Neuronal stem cell (in vitro differentiated cells): Measurements from ENCODE around the gene SPDYE3.
A peak's percentile ranks its signal among the peaks of the same experiment; 100 is the strongest.
"Not testable (repeated sequence)": the region's sequence is repeated elsewhere in the genome, so short reads cannot be mapped to it uniquely, and the experiment has no call there.

Source experiments
- DNase-seq: peaks from one replicate; pipeline ENCODE4 v3.0.0-alpha.2; 2013; ENCODE audit warnings: low spot score
- H2AFZ ChIP-seq: one replicate; pipeline ENCODE4 v1.6.1; 2013; ENCODE audit warnings: mild to moderate bottlenecking, low read length, inconsistent platforms
- H2AK5ac ChIP-seq: 2 replicates; pipeline ENCODE4 v1.6.1; 2013; ENCODE audit warnings: low read depth, mild to moderate bottlenecking, inconsistent platforms, low read length, moderate library complexity, mixed read lengths
- H2BK120ac ChIP-seq: 2 replicates; pipeline ENCODE4 v1.6.1; 2013; ENCODE audit warnings: low read depth, mild to moderate bottlenecking, inconsistent platforms, low read length, moderate library complexity, mixed read lengths
- H2BK12ac ChIP-seq: one replicate; pipeline ENCODE4 v1.6.1; 2013; ENCODE audit warnings: low read length, inconsistent platforms
- H2BK15ac ChIP-seq: 2 replicates; pipeline ENCODE4 v1.6.1; 2013; ENCODE audit warnings: mild to moderate bottlenecking, low read length, inconsistent platforms, mixed read lengths
- H2BK5ac ChIP-seq: one replicate; pipeline ENCODE4 v1.6.1; 2013; ENCODE audit warnings: inconsistent platforms, mild to moderate bottlenecking, low read length, moderate library complexity
- H3K14ac ChIP-seq: one replicate; pipeline ENCODE4 v1.6.1; 2013; ENCODE audit warnings: low read length, inconsistent platforms
- H3K18ac ChIP-seq: 2 replicates; pipeline ENCODE4 v1.6.1; 2013; ENCODE audit warnings: low read length, inconsistent platforms
- H3K23ac ChIP-seq: 2 replicates; pipeline ENCODE4 v1.6.1; 2013; ENCODE audit warnings: low read depth, mild to moderate bottlenecking, mixed read lengths, low read length, inconsistent platforms; ENCODE audit not compliant: poor library complexity
- H3K27ac ChIP-seq: replicated peaks from 3 replicates; pipeline ENCODE4 v1.5.1; 2013; ENCODE audit warnings: low read length, inconsistent platforms
- H3K27me3 ChIP-seq, 3 experiments: 2 replicates each; pipeline ENCODE4 v1.6.1; 2013; ENCODE audit warnings: low read length in 3 of 3, mild to moderate bottlenecking in 2 of 3, inconsistent platforms in 1 of 3, low read depth in 1 of 3, mixed read lengths in 1 of 3, moderate library complexity in 1 of 3; ENCODE audit not compliant: control insufficient read depth in 3 of 3, insufficient read depth in 3 of 3
- H3K36me3 ChIP-seq, 2 donors: replicated peaks in 1 of 2; 2 replicates each; pipeline ENCODE4 v1.6.1; 2013; ENCODE audit warnings: low read length in 2 of 2; ENCODE audit not compliant: control insufficient read depth in 2 of 2, insufficient read depth in 2 of 2
- H3K4ac ChIP-seq: 2 replicates; pipeline ENCODE4 v1.6.1; 2013; ENCODE audit warnings: inconsistent platforms, mild to moderate bottlenecking, low read length, moderate library complexity
- H3K4me1 ChIP-seq, 2 donors: 1 replicate in 1 of 2; 2 replicates in 1 of 2; pipeline ENCODE4 v1.6.1; 2013; ENCODE audit warnings: low read length in 2 of 2, low read depth in 1 of 2; ENCODE audit not compliant: control insufficient read depth in 2 of 2, insufficient read depth in 1 of 2
- H3K4me2 ChIP-seq: one replicate; pipeline ENCODE4 v1.6.1; 2013; ENCODE audit warnings: mild to moderate bottlenecking, low read length, inconsistent platforms; ENCODE audit not compliant: insufficient read depth, poor library complexity, severe bottlenecking
- H3K4me3 ChIP-seq, 2 donors: 2 replicates each; pipeline ENCODE4 v1.5.1; 2013; ENCODE audit warnings: low read length in 2 of 2, mild to moderate bottlenecking in 2 of 2, inconsistent platforms in 1 of 2, moderate library complexity in 1 of 2
- H3K79me1 ChIP-seq: one replicate; pipeline ENCODE4 v1.6.1; 2013; ENCODE audit warnings: low read depth, mild to moderate bottlenecking, inconsistent platforms, low read length, moderate library complexity
- H3K9ac ChIP-seq: one replicate; pipeline ENCODE4 v1.6.1; 2013; ENCODE audit warnings: mild to moderate bottlenecking, low read depth, low read length, inconsistent platforms; ENCODE audit not compliant: poor library complexity
- H3K9me3 ChIP-seq, 2 donors: replicated peaks in 1 of 2; 2 replicates each; pipeline versions ENCODE3 to v1.6.1; 2013; ENCODE audit warnings: low read length in 2 of 2, mild to moderate bottlenecking in 2 of 2, inconsistent platforms in 1 of 2, low read depth in 1 of 2, mixed read lengths in 1 of 2, moderate library complexity in 1 of 2; ENCODE audit not compliant: control insufficient read depth in 2 of 2, insufficient read depth in 1 of 2
- H4K8ac ChIP-seq: one replicate; pipeline ENCODE4 v1.6.1; 2013; ENCODE audit warnings: low read depth, mild to moderate bottlenecking, inconsistent platforms, low read length, moderate library complexity
- H4K91ac ChIP-seq: one replicate; pipeline ENCODE4 v1.6.1; 2013; ENCODE audit warnings: low read length, low read depth, mild to moderate bottlenecking, inconsistent platforms; ENCODE audit not compliant: poor library complexity
- WGBS, 2 donors: extraction: QIAGEN DNeasy Blood & Tissue Kit; methylation state at CpG; one replicate each; pipeline ENCODE4 v1.1.7; 2013; ENCODE audit warnings: missing lambda C conversion rate in 2 of 2, mixed read lengths in 1 of 2; ENCODE audit not compliant: insufficient read length in 2 of 2, insufficient replicate concordance in 1 of 2; ENCODE audit errors: extremely low coverage in 2 of 2; 5-methylcytosine and 5-hydroxymethylcytosine counted together

Gene SPDYE3

GRCh38 chr7:100351657-100352058 is 44.2 kb downstream of the SPDYE3 start:
- DNase-seq: no peak
- Histone ChIP-seq H2BK12ac (no peak overlapping the region), H2BK120ac (no peak overlapping the region), H3K18ac (no peak overlapping the region), H3K4ac (no peak overlapping the region), H4K91ac (no peak overlapping the region), H3K27ac (no peak overlapping the region), H2AFZ (no peak overlapping the region), H3K27me3 (no peaks in the 10 kb centered on the region), H2BK5ac (peak overlapping the region; percentile 53), H3K14ac (no peak overlapping the region), H2BK15ac (no peak overlapping the region), H3K23ac (peak overlapping the region; percentile 44), H3K9me3 (peaks cover 0 to 2% of the 10 kb centered on the region in 2 donors), H4K8ac (no peak overlapping the region), H3K79me1 (peaks cover 9% of the 10 kb centered on the region), H3K36me3 (peaks cover 60 to 89% of the 10 kb centered on the region in 2 donors), H3K4me2 (no peak overlapping the region), H2AK5ac (no peak overlapping the region), H3K4me3 (no peak overlapping the region), H3K9ac (no peak overlapping the region), H3K4me1 (no peaks in the 10 kb centered on the region)
- WGBS, 2 donors: no CpG with 5 or more reads among the region's 6 CpGs

- not testable (repeated sequence) for H3K14ac ChIP-seq, H3K4ac ChIP-seq, H3K27ac ChIP-seq, H4K8ac ChIP-seq, H3K18ac ChIP-seq, H3K27me3 ChIP-seq, H2AK5ac ChIP-seq, H4K91ac ChIP-seq, H2BK12ac ChIP-seq, DNase-seq, H3K9me3 ChIP-seq, H2BK5ac ChIP-seq, H2AFZ ChIP-seq, H3K9ac ChIP-seq, H3K79me1 ChIP-seq, H3K4me3 ChIP-seq, H3K4me2 ChIP-seq, H2BK120ac ChIP-seq, H3K4me1 ChIP-seq, H2BK15ac ChIP-seq
- Histone ChIP-seq H3K23ac (peak overlapping the region; percentile 80), H3K36me3 (peaks cover 57 to 89% of the 10 kb centered on the region in 2 donors)
- no CpG with 5 or more reads among the region's 18 CpGs for WGBS, 2 donors
Measured at GRCh38 chr7:100352230-100352781, 44.8 kb downstream of the SPDYE3 start.

- H3K14ac ChIP-seq: peak overlapping the region; percentile 71
- H3K18ac ChIP-seq: no peak overlapping the region
- H2AFZ ChIP-seq: no peak overlapping the region
- WGBS, 2 donors: no CpG with 5 or more reads among the region's 16 CpGs
- peaks cover 49 to 89% of the 10 kb centered on the region in 2 donors for H3K36me3 ChIP-seq
- H3K79me1 ChIP-seq: peaks cover 9% of the 10 kb centered on the region
- H2AK5ac ChIP-seq: no peak overlapping the region
- H3K4me3 ChIP-seq: no peak overlapping the region
- H4K8ac ChIP-seq: no peak overlapping the region
- DNase-seq: no peak
- no peak overlapping the region for H3K4ac ChIP-seq
- H3K27me3 ChIP-seq: no peaks in the 10 kb centered on the region
- H2BK15ac ChIP-seq: no peak overlapping the region
- H3K4me1 ChIP-seq: no peaks in the 10 kb centered on the region
- peak overlapping the region; percentile 73 for H3K23ac ChIP-seq
- no peak overlapping the region for H2BK120ac ChIP-seq
- H3K9me3 ChIP-seq: peaks cover 0 to 2% of the 10 kb centered on the region in 2 donors
- H2BK5ac ChIP-seq: no peak overlapping the region
- H3K4me2 ChIP-seq: no peak overlapping the region
- H3K9ac ChIP-seq: no peak overlapping the region
- H4K91ac ChIP-seq: no peak overlapping the region
- H2BK12ac ChIP-seq: no peak overlapping the region
- H3K27ac ChIP-seq: no peak overlapping the region
Measured at GRCh38 chr7:100352984-100353684, 45.6 kb downstream of the SPDYE3 start.

DNA sequence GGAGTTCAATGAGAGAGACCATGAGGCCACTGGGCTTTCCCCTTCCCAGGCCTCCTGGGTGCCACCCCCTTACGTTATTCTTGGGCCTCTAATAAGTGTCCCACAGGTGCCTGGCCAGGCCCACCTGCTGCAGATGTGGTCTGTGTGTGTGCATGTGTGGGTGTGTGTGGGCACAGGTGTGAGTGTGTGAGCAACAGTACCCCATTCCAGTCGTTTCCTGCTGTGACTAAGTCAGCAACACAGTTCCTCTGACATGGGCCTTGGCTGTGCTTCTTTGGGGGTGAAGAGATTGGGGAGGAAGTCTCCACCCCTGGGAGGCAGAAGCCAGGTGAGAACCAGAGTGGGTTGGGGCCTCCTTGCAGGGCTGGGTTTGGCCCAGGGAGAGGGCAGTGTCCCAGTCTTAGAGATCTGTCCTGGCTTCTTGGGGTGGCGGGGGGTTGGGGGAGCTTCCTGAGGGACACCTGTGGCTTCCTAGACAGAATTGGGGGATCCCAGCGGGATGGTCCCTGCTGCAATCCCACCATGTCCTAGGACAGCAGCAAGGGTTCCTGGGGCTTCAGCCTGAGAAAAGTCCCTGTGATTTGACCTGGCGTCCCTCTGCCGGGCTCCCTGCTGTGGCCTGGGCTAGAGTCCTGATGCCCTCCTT is 46.3 kb downstream of the SPDYE3 start:
- Histone ChIP-seq H3K27me3 (no peaks in the 10 kb centered on the region), H3K9me3 (peaks cover 0 to 2% of the 10 kb centered on the region in 2 donors), H3K4me2 (no peak overlapping the region), H3K4me3 (no peak overlapping the region), H3K23ac (no peak overlapping the region), H3K4me1 (no peaks in the 10 kb centered on the region), H2AK5ac (no peak overlapping the region), H2BK15ac (no peak overlapping the region), H3K36me3 (peaks cover 50 to 93% of the 10 kb centered on the region in 2 donors), H4K8ac (no peak overlapping the region), H3K14ac (peak overlapping the region; percentile 71), H4K91ac (no peak overlapping the region), H3K18ac (no peak overlapping the region), H2AFZ (no peak overlapping the region), H2BK120ac (no peak overlapping the region), H3K79me1 (peaks cover 9% of the 10 kb centered on the region), H3K27ac (no peak overlapping the region), H2BK5ac (no peak overlapping the region), H2BK12ac (no peak overlapping the region), H3K9ac (no peak overlapping the region), H3K4ac (no peak overlapping the region)
- WGBS, 2 donors: no CpG with 5 or more reads among the region's 6 CpGs
- no peak for DNase-seq
